Suprapubic skin (tissue), 3 donors: Measurements from ENCODE around the gene IL22RA2.

Experiments
- EP300 ChIP-seq: sonication (generic); formaldehyde crosslinking; IDR thresholded peaks from one replicate; pipeline ENCODE4 v1.6.1; 2017; ENCODE audit warnings: antibody characterized with exemption
- TF ChIP-seq, protein P1 (sequence below), 2 donors: fragments of 200-600 bp in 1 of 2; fragments of 450-650 bp in 1 of 2; sonication (generic) in 1 of 2; IDR thresholded peaks; one replicate each; pipeline ENCODE4 v1.5.1; 2016 to 2019; ENCODE audit warnings: antibody characterized with exemption in 2 of 2, mild to moderate bottlenecking in 1 of 2, moderate library complexity in 1 of 2

DNA sequence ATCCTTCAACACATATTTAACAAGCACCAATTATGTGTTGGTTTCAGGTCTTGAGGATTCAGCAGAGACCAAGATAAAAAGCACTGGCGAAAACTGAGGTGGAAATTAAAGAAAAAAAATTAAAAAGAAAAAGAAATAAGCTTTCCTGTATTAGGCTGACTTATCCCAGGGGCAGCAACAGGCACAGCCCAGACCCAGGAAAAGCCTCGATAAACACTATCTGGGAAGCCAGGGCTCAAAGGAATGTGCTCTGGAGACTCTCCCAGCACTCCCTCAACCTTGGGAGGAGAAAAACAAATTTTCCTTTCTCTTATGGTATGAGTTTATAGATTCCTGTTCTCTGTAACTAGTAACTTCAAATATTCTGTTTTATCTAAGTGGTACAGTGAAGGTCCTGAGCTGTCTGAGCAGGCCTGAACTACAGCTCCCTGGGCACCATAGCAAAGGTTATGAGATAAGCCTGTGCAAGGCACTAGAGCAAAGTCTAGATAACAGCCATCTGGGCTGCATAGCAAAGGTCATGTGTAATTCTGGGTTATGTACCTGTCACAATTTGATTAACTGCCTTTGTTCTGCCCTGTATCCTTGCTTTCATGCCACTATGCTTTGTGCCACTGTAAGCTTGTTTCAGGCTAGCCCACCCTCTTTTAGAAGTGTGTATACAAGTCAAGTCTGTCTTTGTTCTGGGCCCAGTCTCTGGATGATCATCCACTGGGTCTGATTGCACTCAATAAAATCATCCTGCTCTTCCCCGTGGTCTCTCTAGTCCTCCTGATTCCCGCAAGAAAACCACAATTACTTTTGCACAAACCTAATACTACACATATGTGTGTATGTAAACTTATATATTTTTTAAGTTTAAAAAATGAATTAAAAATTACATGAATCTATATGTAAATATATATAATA lies 54.0 kb downstream of the IL22RA2 start:
- TF ChIP-seq, protein P1, sequence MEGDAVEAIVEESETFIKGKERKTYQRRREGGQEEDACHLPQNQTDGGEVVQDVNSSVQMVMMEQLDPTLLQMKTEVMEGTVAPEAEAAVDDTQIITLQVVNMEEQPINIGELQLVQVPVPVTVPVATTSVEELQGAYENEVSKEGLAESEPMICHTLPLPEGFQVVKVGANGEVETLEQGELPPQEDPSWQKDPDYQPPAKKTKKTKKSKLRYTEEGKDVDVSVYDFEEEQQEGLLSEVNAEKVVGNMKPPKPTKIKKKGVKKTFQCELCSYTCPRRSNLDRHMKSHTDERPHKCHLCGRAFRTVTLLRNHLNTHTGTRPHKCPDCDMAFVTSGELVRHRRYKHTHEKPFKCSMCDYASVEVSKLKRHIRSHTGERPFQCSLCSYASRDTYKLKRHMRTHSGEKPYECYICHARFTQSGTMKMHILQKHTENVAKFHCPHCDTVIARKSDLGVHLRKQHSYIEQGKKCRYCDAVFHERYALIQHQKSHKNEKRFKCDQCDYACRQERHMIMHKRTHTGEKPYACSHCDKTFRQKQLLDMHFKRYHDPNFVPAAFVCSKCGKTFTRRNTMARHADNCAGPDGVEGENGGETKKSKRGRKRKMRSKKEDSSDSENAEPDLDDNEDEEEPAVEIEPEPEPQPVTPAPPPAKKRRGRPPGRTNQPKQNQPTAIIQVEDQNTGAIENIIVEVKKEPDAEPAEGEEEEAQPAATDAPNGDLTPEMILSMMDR (IDR thresholded peaks at IDR 0.05), result no peak
- no peak for TF ChIP-seq EP300
